ENCODE data around the gene LBHD2.
"Not testable (repeated sequence)": the region's sequence is repeated elsewhere in the genome, so short reads cannot be mapped to it uniquely, and the experiment has no call there.

DNA sequence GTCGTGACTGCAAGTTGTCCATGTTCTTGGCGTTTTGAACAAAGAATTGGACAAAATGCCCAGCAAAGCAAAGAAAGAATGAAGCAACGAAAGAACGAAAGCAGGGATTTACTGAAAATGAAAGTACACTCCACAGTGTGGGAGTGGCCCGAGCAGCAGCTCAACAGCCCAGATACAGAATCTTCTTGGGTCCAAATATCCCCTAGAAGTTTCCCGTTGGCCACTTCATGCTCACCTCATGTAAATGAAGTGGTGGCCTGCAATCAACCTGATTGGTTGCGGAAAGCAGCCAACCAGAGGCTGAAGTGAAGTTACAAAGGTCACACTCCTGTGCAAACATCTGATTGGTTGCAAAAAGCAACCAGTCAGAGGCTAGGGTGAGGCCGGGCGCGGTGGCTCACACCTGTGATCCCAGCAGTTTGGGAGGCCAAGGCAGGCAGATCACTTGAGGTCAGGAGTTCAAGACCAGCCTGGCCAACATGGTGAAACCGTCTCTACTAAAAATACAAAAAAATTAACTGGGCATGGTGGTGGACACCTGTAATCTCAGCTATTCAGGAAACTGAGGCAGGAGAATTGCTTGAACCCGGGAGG is 31.2 kb downstream of the LBHD2 start:
- not testable (repeated sequence) for TF ChIP-seq POLR2A (IDR thresholded peaks at IDR 0.05)
- TF ChIP-seq, protein P1, sequence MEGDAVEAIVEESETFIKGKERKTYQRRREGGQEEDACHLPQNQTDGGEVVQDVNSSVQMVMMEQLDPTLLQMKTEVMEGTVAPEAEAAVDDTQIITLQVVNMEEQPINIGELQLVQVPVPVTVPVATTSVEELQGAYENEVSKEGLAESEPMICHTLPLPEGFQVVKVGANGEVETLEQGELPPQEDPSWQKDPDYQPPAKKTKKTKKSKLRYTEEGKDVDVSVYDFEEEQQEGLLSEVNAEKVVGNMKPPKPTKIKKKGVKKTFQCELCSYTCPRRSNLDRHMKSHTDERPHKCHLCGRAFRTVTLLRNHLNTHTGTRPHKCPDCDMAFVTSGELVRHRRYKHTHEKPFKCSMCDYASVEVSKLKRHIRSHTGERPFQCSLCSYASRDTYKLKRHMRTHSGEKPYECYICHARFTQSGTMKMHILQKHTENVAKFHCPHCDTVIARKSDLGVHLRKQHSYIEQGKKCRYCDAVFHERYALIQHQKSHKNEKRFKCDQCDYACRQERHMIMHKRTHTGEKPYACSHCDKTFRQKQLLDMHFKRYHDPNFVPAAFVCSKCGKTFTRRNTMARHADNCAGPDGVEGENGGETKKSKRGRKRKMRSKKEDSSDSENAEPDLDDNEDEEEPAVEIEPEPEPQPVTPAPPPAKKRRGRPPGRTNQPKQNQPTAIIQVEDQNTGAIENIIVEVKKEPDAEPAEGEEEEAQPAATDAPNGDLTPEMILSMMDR (IDR thresholded peaks at IDR 0.05), result not testable (repeated sequence)
